ENCODE results near the gene MED22. TPM values are rescaled to one million over a fixed set of nuclear protein-coding genes. Genes with fewer than 3 reads are reported as not detected.
A peak's percentile ranks its signal among the peaks of the same experiment; 100 is the strongest.

The MED22 gene
- total and polyA plus RNA-seq, 2 of the 8 experiments (the other 6 are each of a cell fraction or from before 2014, with no cell fraction given), result 56.4 to 68.4 TPM

- POLR2A ChIA-PET (ENCODE audit: partially characterized antibody), result interaction anchor here (0.7 to 19.9 kb wide), 6 partner anchors 12 to 26 kb away, joined by 3 to 461 read pairs (median 4); partner anchors contain the start of genes MED22, RPL7A, SURF1 and SURF2
- Histone ChIP-seq H3K4me1 (replicated peaks in 1 of 4; ENCODE audit: control insufficient read depth in 3 of 4, insufficient read depth in 4 of 4, low read length in 3 of 4) (peaks cover 0 to 5% (median 0%) of the 10 kb centered on the region in 4 experiments; a peak in 1 of 7 replicates), H2AK5ac (ENCODE audit: low read depth, low read length) (0 out of 2 replicates have a peak overlapping the region, but pooled peaks have one; percentile 70), H4K20me1 (replicated peaks in 1 of 2; ENCODE audit: control insufficient read depth in 1 of 2, insufficient read depth in 2 of 2, low read length in 2 of 2) (peaks cover 0 to 17% of the 10 kb centered on the region in 2 experiments), H3K27me3 (replicated peaks in 1 of 4; ENCODE audit: control insufficient read depth in 3 of 4, extremely low read depth in 1 of 4, insufficient read depth in 3 of 4, low read length in 3 of 4) (peaks cover 0 to 11% (median 6%) of the 10 kb centered on the region in 4 experiments; a peak in 5 of 7 replicates), H4K5ac (ENCODE audit: insufficient read length, low read depth, low read length) (no peak overlapping the region), H4K91ac (replicated peaks; ENCODE audit: insufficient read length, low read length) (no peak overlapping the region), H2BK12ac (ENCODE audit: low read depth, low read length) (peak overlapping the region; percentile 75; the same call in 1 of the 2 replicates), H3K36me3 (ENCODE audit: control insufficient read depth in 2 of 4, insufficient read depth in 4 of 4, low read length in 3 of 4) (no peaks in the 10 kb centered on the region; a peak in 1 of 8 replicates), H3K9ac (replicated peaks in 1 of 4; ENCODE audit: extremely low read depth in 1 of 4, low read depth in 3 of 4, low read length in 3 of 4) (no peak overlapping the region), H2BK5ac (ENCODE audit: low read depth, low read length) (no peak overlapping the region), H3K23ac (ENCODE audit: insufficient read length) (no peak overlapping the region), H3K18ac (ENCODE audit: extremely low read depth, low read length) (no peak overlapping the region), H2AFZ (ENCODE audit: low read length) (no peak overlapping the region), H3K56ac (replicated peaks; ENCODE audit: insufficient read length, low read depth, low read length) (no peak overlapping the region), H3K14ac (ENCODE audit: insufficient read length) (no peak overlapping the region), H2BK20ac (ENCODE audit: low read length) (no peak overlapping the region), H2BK15ac (ENCODE audit: low read length) (no peak overlapping the region), H3K79me2 (ENCODE audit: control insufficient read depth in 1 of 2, insufficient read depth in 2 of 2, low read length in 2 of 2) (peaks cover 4 to 10% of the 10 kb centered on the region in 2 experiments; a peak in 3 of 4 replicates), H2BK120ac (replicated peaks; ENCODE audit: low read depth, low read length) (no peak overlapping the region), H4K8ac (ENCODE audit: extremely low read depth, insufficient read depth, low read length) (no peak overlapping the region), H3K4ac (replicated peaks; ENCODE audit: insufficient read length, low read depth, low read length) (no peak overlapping the region), H3K9me3 (ENCODE audit: insufficient read depth in 2 of 2, low read depth in 1 of 2, low read length in 1 of 2) (peaks cover 0 to 15% of the 10 kb centered on the region in 2 experiments; a peak in 3 of 4 replicates), H3K79me1 (ENCODE audit: low read depth, low read length) (no peaks in the 10 kb centered on the region), H3K4me2 (ENCODE audit: insufficient read depth in 1 of 2, low read depth in 2 of 2, low read length in 2 of 2) (no peak overlapping the region), H3K27ac (ENCODE audit: low read depth, low read length) (no peak overlapping the region), H3K23me2 (ENCODE audit: low read depth, low read length) (peaks cover 23% of the 10 kb centered on the region; the same call in 1 of the 2 replicates), H3K4me3 (ENCODE audit: extremely low read depth in 1 of 4, insufficient read depth in 2 of 4, low read depth in 3 of 4, low read length in 4 of 4) (no peak overlapping the region)
- no peak for FAIRE-seq
- 90% methylated on average over 14 of the region's 14 CpGs; no CpG with 5 or more reads in 1 of the 2 experiments for WGBS, 2 experiments (ENCODE audit: extremely low coverage in 1 of 2, insufficient coverage in 1 of 2, insufficient read length in 1 of 2, insufficient replicate concordance in 2 of 2, low coverage in 1 of 2, low lambda C conversion rate in 2 of 2, missing lambda C conversion rate in 1 of 2)
- TF ChIP-seq CHD2 (IDR thresholded peaks at IDR 0.05; ENCODE audit: low read length) (no peak), BACH1 (IDR thresholded peaks at IDR 0.05; ENCODE audit: low read length) (no peak), CBX8 (IDR thresholded peaks at IDR 0.05; ENCODE audit: borderline replicate concordance, low read depth, low read length) (no peak), KDM1A (IDR thresholded peaks at IDR 0.05; ENCODE audit: borderline replicate concordance, low read length) (no peak), FOSL1 (IDR thresholded peaks at IDR 0.05; ENCODE audit: insufficient read depth, low read depth, low read length) (no peak), CTCF (IDR thresholded peaks at IDR 0.05; ENCODE audit: control extremely low read depth in 1 of 3, insufficient read depth in 1 of 3, low read depth in 1 of 3, low read length in 3 of 3) (no peak), MAX (IDR thresholded peaks at IDR 0.05) (no peak)
- CTCF ChIA-PET (ENCODE audit: partially characterized antibody), result interaction anchor here (0.7 to 5.4 kb wide), 10 partner anchors 10 to 108 kb away, joined by 3 to 33 read pairs (median 4); no protein-coding TSS in a partner anchor
- no peak for DNase-seq (ENCODE audit: low read depth in 1 of 2, low spot score in 2 of 2)
Measured at GRCh38 chr9:133379153-133380086, 31.5 kb upstream of the MED22 start.

Measured in H1 (cell line).